Activated CD4-positive, alpha-beta memory T cell treated with anti-CD3 and anti-CD28 coated beads, Interleukin-2, amount 10 ng/mL, durations not matched to agents 7 days and 5 days (primary cell): Measurements from ENCODE around the gene OOSP1. TPM values are rescaled to one million over a fixed set of nuclear protein-coding genes. Genes with fewer than 3 reads are reported as not detected.
"Not testable (repeated sequence)": the region's sequence is repeated elsewhere in the genome, so short reads cannot be mapped to it uniquely, and the experiment has no call there.

Experiments
- CTCF ChIA-PET: fragments of 350-600 bp; sonication (Branson Sonifier 250); formaldehyde crosslinking; loops from one replicate; lab custom pipeline; 2021; ENCODE audit warnings: antibody characterized with exemption, inconsistent platforms; lab: Charles Lee
- POLR2A ChIA-PET: fragments of 350-600 bp; sonication (Branson Sonifier 250); formaldehyde crosslinking; loops from one replicate; lab custom pipeline; 2021; ENCODE audit warnings: antibody characterized with exemption; lab: Charles Lee
- DNase-seq: peaks from one replicate; pipeline ENCODE4 v3.0.0-alpha.2; 2020
- H3K27ac Mint-ChIP-seq: one replicate; pipeline ENCODE4 v1.8.0; 2021; ENCODE audit warnings: mild to moderate bottlenecking, mixed read lengths
- H3K27me3 Mint-ChIP-seq: one replicate; pipeline ENCODE4 v1.8.0; 2021; ENCODE audit warnings: mixed read lengths
- H3K36me3 Mint-ChIP-seq: one replicate; pipeline ENCODE4 v1.8.0; 2021; ENCODE audit warnings: low read depth, mixed read lengths
- H3K4me1 Mint-ChIP-seq: one replicate; pipeline ENCODE4 v1.8.0; 2021; ENCODE audit warnings: mixed read lengths
- H3K4me3 Mint-ChIP-seq: one replicate; pipeline ENCODE4 v1.8.0; 2021; ENCODE audit warnings: mild to moderate bottlenecking, mixed read lengths
- H3K9me3 Mint-ChIP-seq: one replicate; pipeline ENCODE4 v1.8.0; 2021; ENCODE audit warnings: mixed read lengths
- total RNA-seq, 2 experiments: library from RNA; stranded (reverse); gene quantifications; one replicate each; pipeline ENCODE4 v1.2.3, GENCODE V29; 2021

The OOSP1 gene
- total RNA-seq, 2 experiments from 2014 or later = not detected

DNA sequence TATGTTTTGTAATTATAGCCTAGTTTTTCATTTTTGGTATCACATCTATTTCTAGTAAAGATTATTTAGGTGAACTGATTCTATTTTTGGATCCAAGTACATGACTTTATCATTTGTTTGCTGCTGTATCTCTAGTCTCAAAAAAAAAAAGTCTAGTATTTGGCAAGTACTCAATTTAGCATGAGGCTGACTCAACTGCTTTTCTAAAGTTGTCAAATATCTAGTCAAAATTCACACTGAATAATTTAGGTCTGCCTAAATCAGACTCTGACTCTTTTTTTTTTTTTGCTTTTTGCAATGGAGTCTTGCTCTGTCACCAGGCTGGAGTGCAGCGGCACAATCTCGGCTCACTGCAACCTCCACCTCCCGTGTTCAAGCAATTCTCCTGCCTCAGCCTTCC is 28.0 kb downstream of the OOSP1 start:
- Mint-ChIP-seq H3K4me3 (no peak overlapping the region), H3K27ac (no peak overlapping the region), H3K4me1 (no peaks in the 10 kb centered on the region), H3K9me3 (no peaks in the 10 kb centered on the region), H3K36me3 (no peaks in the 10 kb centered on the region), H3K27me3 (peaks cover 7% of the 10 kb centered on the region)
- no peak for DNase-seq
- CTCF ChIA-PET = no interaction called here
- POLR2A ChIA-PET = no interaction called here

DNA sequence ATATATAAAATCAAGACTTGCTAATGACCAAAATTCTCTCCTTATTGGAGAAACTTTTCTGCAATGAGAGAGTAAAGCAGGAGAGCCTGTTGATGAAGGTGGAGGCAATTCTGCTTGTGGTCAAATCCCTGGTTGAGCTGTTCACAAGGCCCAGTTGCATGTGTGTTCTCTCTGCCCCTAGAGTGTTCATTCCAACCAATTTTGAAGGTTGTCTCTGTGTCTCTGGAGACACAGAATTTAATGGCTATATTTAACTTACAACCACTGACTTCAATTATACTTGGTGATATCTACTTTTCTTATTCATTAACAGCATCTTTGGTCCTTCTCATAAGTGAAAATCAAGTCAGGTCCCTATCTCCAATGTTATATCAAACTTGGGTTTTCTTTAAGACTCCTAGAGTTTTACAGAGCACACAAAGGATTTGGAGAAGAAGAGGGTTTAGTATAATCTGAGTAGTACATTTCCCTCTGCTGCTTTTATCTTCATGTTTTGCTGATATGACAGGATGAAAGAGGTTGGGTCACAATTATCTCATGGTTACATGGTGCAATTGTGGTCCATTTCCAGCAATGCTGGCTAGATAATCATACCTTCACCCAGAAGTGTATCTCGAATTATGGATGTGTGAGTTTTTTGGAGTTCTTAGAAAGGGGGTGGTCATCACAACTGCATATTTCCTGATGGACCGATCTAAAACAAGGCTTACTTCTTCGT is 29.6 kb downstream of the OOSP1 start:
- H3K4me1 Mint-ChIP-seq = no peaks in the 10 kb centered on the region
- peaks cover 7% of the 10 kb centered on the region for H3K27me3 Mint-ChIP-seq
- POLR2A ChIA-PET = no interaction called here
- no peak for DNase-seq
- H3K27ac Mint-ChIP-seq = no peak overlapping the region
- H3K4me3 Mint-ChIP-seq = no peak overlapping the region
- no peaks in the 10 kb centered on the region for H3K36me3 Mint-ChIP-seq
- CTCF ChIA-PET = no interaction called here
- H3K9me3 Mint-ChIP-seq = no peaks in the 10 kb centered on the region

GRCh38 chr11:59968395-59968783 is 30.2 kb downstream of the OOSP1 start:
- CTCF ChIA-PET = no interaction called here
- Mint-ChIP-seq H3K27me3 (peaks cover 7% of the 10 kb centered on the region), H3K9me3 (no peaks in the 10 kb centered on the region), H3K4me3 (no peak overlapping the region), H3K4me1 (no peaks in the 10 kb centered on the region), H3K27ac (no peak overlapping the region), H3K36me3 (no peaks in the 10 kb centered on the region)
- POLR2A ChIA-PET = no interaction called here
- DNase-seq = no peak

- H3K27me3 Mint-ChIP-seq = peaks cover under 1% of the 10 kb centered on the region
- H3K27ac Mint-ChIP-seq = no peak overlapping the region
- H3K4me3 Mint-ChIP-seq = no peak overlapping the region
- ChIA-PET CTCF (no interaction called here), POLR2A (no interaction called here)
- no peaks in the 10 kb centered on the region for H3K4me1 Mint-ChIP-seq
- no peak for DNase-seq
- no peaks in the 10 kb centered on the region for H3K9me3 Mint-ChIP-seq
- no peaks in the 10 kb centered on the region for H3K36me3 Mint-ChIP-seq
Measured at GRCh38 chr11:59973097-59973496, 34.9 kb downstream of the OOSP1 start.

DNA sequence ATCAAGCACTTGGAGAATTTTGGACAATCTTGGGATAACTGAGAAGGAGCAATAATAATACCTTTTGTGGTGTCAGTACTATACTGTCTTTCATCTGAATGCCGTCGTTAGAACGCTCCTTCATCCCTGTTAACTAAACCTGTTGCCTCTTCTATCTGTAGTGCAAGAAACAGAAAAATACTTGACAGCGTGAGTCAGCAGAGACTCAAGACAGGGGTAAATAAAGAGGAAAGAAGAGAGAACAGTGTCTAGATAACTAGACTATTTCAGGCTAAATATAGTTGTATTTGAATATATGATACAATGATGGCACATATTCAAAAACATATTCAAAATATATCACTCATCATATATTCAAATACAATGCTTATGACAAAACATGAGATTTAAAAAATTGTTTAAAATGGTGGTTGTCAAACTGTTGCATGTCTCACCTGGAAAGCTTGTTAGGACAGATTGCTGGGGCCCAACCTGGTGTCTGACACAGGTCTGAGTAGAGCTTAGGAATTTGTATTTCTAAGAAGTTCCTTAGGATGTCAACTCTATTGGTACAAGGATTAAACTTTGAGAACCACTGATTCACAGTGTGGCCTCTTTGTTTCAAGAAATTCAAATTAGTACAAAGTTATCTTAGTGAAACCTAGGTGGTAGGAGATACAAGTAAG is 43.0 kb downstream of the OOSP1 start:
- CTCF ChIA-PET = no interaction called here
- no peak for DNase-seq
- H3K4me3 Mint-ChIP-seq = no peak overlapping the region
- H3K36me3 Mint-ChIP-seq = no peaks in the 10 kb centered on the region
- H3K27ac Mint-ChIP-seq = no peak overlapping the region
- no peaks in the 10 kb centered on the region for H3K9me3 Mint-ChIP-seq
- H3K27me3 Mint-ChIP-seq = peaks cover 9% of the 10 kb centered on the region
- H3K4me1 Mint-ChIP-seq = no peaks in the 10 kb centered on the region
- POLR2A ChIA-PET = no interaction called here

GRCh38 chr11:59982037-59982436 is 43.8 kb downstream of the OOSP1 start:
- H3K36me3 Mint-ChIP-seq, H3K4me3 Mint-ChIP-seq, POLR2A ChIA-PET, H3K27me3 Mint-ChIP-seq, CTCF ChIA-PET, H3K9me3 Mint-ChIP-seq, H3K27ac Mint-ChIP-seq, H3K4me1 Mint-ChIP-seq, DNase-seq: not testable (repeated sequence)

- H3K9me3 Mint-ChIP-seq = no peaks in the 10 kb centered on the region
- ChIA-PET CTCF (no interaction called here), POLR2A (no interaction called here)
- no peak overlapping the region for H3K4me3 Mint-ChIP-seq
- H3K4me1 Mint-ChIP-seq = no peaks in the 10 kb centered on the region
- H3K27me3 Mint-ChIP-seq = peaks cover 9% of the 10 kb centered on the region
- no peak overlapping the region for H3K27ac Mint-ChIP-seq
- no peaks in the 10 kb centered on the region for H3K36me3 Mint-ChIP-seq
- DNase-seq = no peak
Measured at GRCh38 chr11:59983212-59983611, 45.0 kb downstream of the OOSP1 start.

- CTCF ChIA-PET = no interaction called here
- Mint-ChIP-seq H3K9me3 (no peaks in the 10 kb centered on the region), H3K4me1 (no peaks in the 10 kb centered on the region), H3K27ac (no peak overlapping the region), H3K4me3 (no peak overlapping the region), H3K27me3 (peaks cover 9% of the 10 kb centered on the region), H3K36me3 (no peaks in the 10 kb centered on the region)
- no peak for DNase-seq
- POLR2A ChIA-PET = no interaction called here
Measured at GRCh38 chr11:59984368-59984767, 46.1 kb downstream of the OOSP1 start.

DNA sequence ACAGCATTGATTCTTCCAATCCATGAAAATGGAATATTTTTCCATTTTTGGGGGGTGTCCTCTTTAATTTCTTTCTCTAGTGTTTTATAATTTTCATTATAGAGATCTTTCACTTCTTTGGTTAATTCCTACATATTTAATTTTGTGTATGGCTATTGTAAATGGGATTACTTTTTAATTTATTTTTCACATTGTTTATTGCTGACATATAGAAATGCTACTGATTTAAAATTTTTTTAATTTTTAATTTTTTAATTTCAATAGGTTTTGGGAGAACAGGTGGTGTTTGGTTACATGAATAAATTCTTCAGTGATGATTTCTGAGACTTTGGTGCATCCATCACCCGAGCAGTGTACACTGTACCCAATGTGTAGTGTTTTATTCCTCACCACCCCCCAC is 52.2 kb downstream of the OOSP1 start:
- peaks cover 4% of the 10 kb centered on the region for H3K9me3 Mint-ChIP-seq
- CTCF ChIA-PET = no interaction called here

GRCh38 chr11:59992425-59992824 is 54.2 kb downstream of the OOSP1 start:
- no peaks in the 10 kb centered on the region for H3K36me3 Mint-ChIP-seq
- CTCF ChIA-PET = no interaction called here
- POLR2A ChIA-PET = no interaction called here
- no peak for DNase-seq
- H3K4me1 Mint-ChIP-seq = no peaks in the 10 kb centered on the region
- H3K27me3 Mint-ChIP-seq = no peaks in the 10 kb centered on the region
- H3K9me3 Mint-ChIP-seq = peaks cover 4% of the 10 kb centered on the region
- no peak overlapping the region for H3K4me3 Mint-ChIP-seq
- no peak overlapping the region for H3K27ac Mint-ChIP-seq

More for the DNA sequence above, 52.2 kb downstream of the OOSP1 start:
- H3K4me1 Mint-ChIP-seq = no peaks in the 10 kb centered on the region
- DNase-seq = no peak
- H3K27me3 Mint-ChIP-seq = peaks cover 2% of the 10 kb centered on the region
- no peak overlapping the region for H3K27ac Mint-ChIP-seq
- H3K4me3 Mint-ChIP-seq = no peak overlapping the region
- H3K36me3 Mint-ChIP-seq = no peaks in the 10 kb centered on the region
- POLR2A ChIA-PET = no interaction called here

GRCh38 chr11:59997800-59998199 is 59.6 kb downstream of the OOSP1 start:
- Mint-ChIP-seq H3K27ac (no peak overlapping the region), H3K4me3 (no peak overlapping the region), H3K4me1 (no peaks in the 10 kb centered on the region), H3K27me3 (peaks cover 4% of the 10 kb centered on the region), H3K36me3 (no peaks in the 10 kb centered on the region), H3K9me3 (no peaks in the 10 kb centered on the region)
- ChIA-PET POLR2A (no interaction called here), CTCF (no interaction called here)
- no peak for DNase-seq

DNA sequence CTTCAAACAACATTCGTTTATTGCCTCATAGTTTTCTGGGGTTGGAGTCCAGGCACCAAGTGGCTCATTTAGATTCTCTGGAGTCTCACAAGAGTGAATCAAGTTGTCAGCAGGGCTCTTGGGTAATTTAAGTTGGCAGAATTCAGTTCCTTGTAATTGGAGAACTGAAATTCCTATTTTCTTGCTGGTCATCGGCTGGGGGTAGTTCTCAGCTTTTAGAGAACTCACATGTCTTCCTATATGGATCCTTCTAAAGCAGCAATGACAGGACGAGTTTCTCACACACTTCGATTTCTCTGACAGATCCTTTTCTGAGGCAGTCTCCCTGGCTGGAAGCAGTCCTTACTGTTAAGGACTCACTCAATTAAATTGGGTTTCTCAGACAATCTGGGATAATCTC is 61.5 kb downstream of the OOSP1 start:
- H3K4me3 Mint-ChIP-seq = no peak overlapping the region
- no peak for DNase-seq
- peaks cover 5% of the 10 kb centered on the region for H3K27me3 Mint-ChIP-seq
- ChIA-PET POLR2A (no interaction called here), CTCF (interaction anchor here (0.9 kb wide), 1 partner anchor 24 kb away, joined by 3 read pairs; no protein-coding TSS in a partner anchor)
- H3K27ac Mint-ChIP-seq = no peak overlapping the region
- no peaks in the 10 kb centered on the region for H3K36me3 Mint-ChIP-seq
- no peaks in the 10 kb centered on the region for H3K4me1 Mint-ChIP-seq
- no peaks in the 10 kb centered on the region for H3K9me3 Mint-ChIP-seq

DNA sequence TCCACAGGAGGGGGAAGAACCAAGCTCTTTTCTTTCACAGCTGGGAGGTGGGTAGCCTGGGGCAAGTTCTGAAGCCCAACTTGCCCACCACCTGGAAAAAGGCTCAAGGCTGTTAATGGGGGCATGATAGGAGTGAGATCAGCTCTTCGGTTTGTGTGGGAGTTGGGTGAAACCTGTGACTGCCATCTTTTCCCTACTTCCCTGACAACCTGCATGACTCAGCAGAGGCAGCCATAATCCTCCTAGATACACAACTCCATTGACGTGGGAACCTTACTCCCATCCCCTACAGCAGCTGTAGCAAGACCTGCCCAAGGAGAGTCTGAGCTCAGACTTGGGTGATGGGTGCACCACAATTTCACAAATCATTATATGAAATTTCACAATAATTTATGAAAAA is 65.5 kb downstream of the OOSP1 start:
- H3K36me3 Mint-ChIP-seq = no peaks in the 10 kb centered on the region
- no peak overlapping the region for H3K27ac Mint-ChIP-seq
- ChIA-PET CTCF (interaction anchor here (0.6 kb wide), 1 partner anchor 266 kb away, joined by 3 read pairs; no protein-coding TSS in a partner anchor), POLR2A (no interaction called here)
- no peak overlapping the region for H3K4me3 Mint-ChIP-seq
- no peak for DNase-seq
- no peaks in the 10 kb centered on the region for H3K4me1 Mint-ChIP-seq
- H3K9me3 Mint-ChIP-seq = no peaks in the 10 kb centered on the region
- H3K27me3 Mint-ChIP-seq = peaks cover 6% of the 10 kb centered on the region

GRCh38 chr11:60005360-60005759 is 67.1 kb downstream of the OOSP1 start:
- ChIA-PET POLR2A (no interaction called here), CTCF (no interaction called here)
- no peak for DNase-seq
- Mint-ChIP-seq H3K27ac (no peak overlapping the region), H3K4me1 (no peaks in the 10 kb centered on the region), H3K4me3 (no peak overlapping the region), H3K27me3 (peaks cover 10% of the 10 kb centered on the region), H3K9me3 (no peaks in the 10 kb centered on the region), H3K36me3 (no peaks in the 10 kb centered on the region)
